ENCODE measurements around the gene TMEM53.

- TF ChIP-seq CTCF (IDR thresholded peaks at IDR 0.05; ENCODE audit: insufficient read depth, low read depth, low read length) (no peak), EZH2 (IDR thresholded peaks at IDR 0.05; ENCODE audit: insufficient read depth, low read length) (no peak)
Measured at GRCh38 chr1:44647896-44648295, 26.4 kb downstream of the TMEM53 start.

All from astrocyte (in vitro differentiated cells and primary cell).